Bronchial epithelial cell (primary cell): ENCODE results near the gene KNTC1. TPM values are rescaled to one million over a fixed set of nuclear protein-coding genes. Genes with fewer than 3 reads are reported as not detected.
A peak's percentile ranks its signal among the peaks of the same experiment; 100 is the strongest.
"Not testable (repeated sequence)": the region's sequence is repeated elsewhere in the genome, so short reads cannot be mapped to it uniquely, and the experiment has no call there.

Experiments used
- DNase-seq: peaks from one replicate; pipeline ENCODE4 v3.0.0-alpha.2; 2010; ENCODE audit warnings: low read depth
- FAIRE-seq: peaks from 2 replicates; lab custom pipeline; 2011; peaks lifted over from hg19 to GRCh38; lab: Jason Lieb, UNC
- H3K27me3 ChIP-seq: 2 replicates; pipeline ENCODE4 v1.5.1; 2011; ENCODE audit warnings: low read length; ENCODE audit not compliant: control insufficient read depth, insufficient read depth
- H3K36me3 ChIP-seq: 2 replicates; pipeline ENCODE4 v1.5.1; 2011; ENCODE audit warnings: low read length; ENCODE audit not compliant: control insufficient read depth, insufficient read depth
- H3K4me3 ChIP-seq: 2 replicates; pipeline ENCODE4 v1.5.1; 2011; ENCODE audit warnings: mild to moderate bottlenecking, low read depth, low read length, control low read depth
- CTCF ChIP-seq: IDR thresholded peaks from 2 replicates; pipeline ENCODE4 v1.5.1; 2011; ENCODE audit warnings: mild to moderate bottlenecking, moderate library complexity, low read length, control low read depth, inconsistent platforms; ENCODE audit not compliant: insufficient read depth, severe bottlenecking
- total RNA-seq: library from RNA; depleted of rRNA; stranded (reverse); fragments of >200 nt; gene quantifications from 2 replicates; pipeline ENCODE4 v1.2.1, GENCODE V29; 2014

KNTC1 gene
- 6.8 and 7.6 TPM in 2 replicates for total RNA-seq

GRCh38 chr12:122526683-122527477 is at the start of gene KNTC1, which contains the start of gene RSRC2:
KNTC1 (plus strand) TSS chr12:122527249; CDS start chr12:122530064, 2,815 bp downstream.
RSRC2 (minus strand) TSS chr12:122526936; CDS start chr12:122526853, 83 bp downstream.
- no peaks in the 10 kb centered on the region for H3K27me3 ChIP-seq
- peak; percentile 98 for DNase-seq
- FAIRE-seq: no peak
- H3K36me3 ChIP-seq: peaks cover 5% of the 10 kb centered on the region
- peak within 1 kb of the TSS; percentile 68 for H3K4me3 ChIP-seq
- TF ChIP-seq CTCF: no peak

- TF ChIP-seq CTCF: no peak
- Histone ChIP-seq H3K27me3 (no peaks in the 10 kb centered on the region), H3K36me3 (peaks cover 23% of the 10 kb centered on the region), H3K4me3 (no peak overlapping the region)
- no peak for DNase-seq
- FAIRE-seq: no peak
Observed at GRCh38 chr12:122480753-122481152, 46.3 kb upstream of the KNTC1 start.

- FAIRE-seq (no peak), DNase-seq (no peak)
- no peak for TF ChIP-seq CTCF
- Histone ChIP-seq H3K27me3 (no peaks in the 10 kb centered on the region), H3K4me3 (no peak overlapping the region), H3K36me3 (peaks cover 23% of the 10 kb centered on the region)
Observed at GRCh38 chr12:122481861-122482260, 45.2 kb upstream of the KNTC1 start.

- TF ChIP-seq CTCF: no peak
- Histone ChIP-seq H3K27me3 (no peaks in the 10 kb centered on the region), H3K36me3 (peaks cover 17% of the 10 kb centered on the region), H3K4me3 (no peak overlapping the region)
- no peak for DNase-seq
- FAIRE-seq: no peak
Observed at GRCh38 chr12:122483969-122484368, 43.1 kb upstream of the KNTC1 start.

GRCh38 chr12:122484385-122484784 is 42.7 kb upstream of the KNTC1 start:
- DNase-seq, FAIRE-seq: not testable (repeated sequence)
- peaks cover 18% of the 10 kb centered on the region for H3K36me3 ChIP-seq

GRCh38 chr12:122486360-122486759 is 40.7 kb upstream of the KNTC1 start:
- H3K36me3 ChIP-seq: peaks cover 19% of the 10 kb centered on the region
- not testable (repeated sequence) for FAIRE-seq, DNase-seq, H3K27me3 ChIP-seq, H3K4me3 ChIP-seq

More at GRCh38 chr12:122484385-122484784, 42.7 kb upstream of the KNTC1 start:
- H3K4me3 ChIP-seq, H3K27me3 ChIP-seq: not testable (repeated sequence)
